ENCODE results near the gene ABCG4.
"Not testable (repeated sequence)": the region's sequence is repeated elsewhere in the genome, so short reads cannot be mapped to it uniquely, and the experiment has no call there.

The ABCG4 gene

GRCh38 chr11:119175493-119176077, 26.7 kb downstream of the ABCG4 start:
- no peaks in the 10 kb centered on the region for H3K9me3 ChIP-seq (ENCODE audit: control insufficient read depth, low read length)
- no peaks in the 10 kb centered on the region for H3K4me1 ChIP-seq (ENCODE audit: control insufficient read depth, insufficient read depth, low read length)
- no peak overlapping the region for H3K9ac ChIP-seq (ENCODE audit: low read length)
- no peaks in the 10 kb centered on the region for H3K27me3 ChIP-seq (replicated peaks; ENCODE audit: control insufficient read depth, insufficient read depth, low read length)
- H3K36me3 ChIP-seq (ENCODE audit: control insufficient read depth, insufficient read depth, low read length, severe bottlenecking): peaks cover 24% of the 10 kb centered on the region
- H3K4me3 ChIP-seq (ENCODE audit: low read length): no peak overlapping the region
- peak; percentile 21 for DNase-seq (ENCODE audit: low read depth)

GRCh38 chr11:119178166-119178680, 29.4 kb downstream of the ABCG4 start:
- peaks cover 31% of the 10 kb centered on the region for H3K36me3 ChIP-seq (ENCODE audit: control insufficient read depth, insufficient read depth, low read length, severe bottlenecking)
- H3K9ac ChIP-seq (ENCODE audit: low read length): no peak overlapping the region
- H3K4me1 ChIP-seq (ENCODE audit: control insufficient read depth, insufficient read depth, low read length): no peaks in the 10 kb centered on the region

GRCh38 chr11:119179342-119179741, 30.5 kb downstream of the ABCG4 start:
- Histone ChIP-seq H3K27me3 (replicated peaks; ENCODE audit: control insufficient read depth, insufficient read depth, low read length) (no peaks in the 10 kb centered on the region), H3K36me3 (ENCODE audit: control insufficient read depth, insufficient read depth, low read length, severe bottlenecking) (peaks cover 30% of the 10 kb centered on the region), H3K4me3 (ENCODE audit: low read length) (no peak overlapping the region), H3K9me3 (ENCODE audit: control insufficient read depth, low read length) (no peaks in the 10 kb centered on the region), H3K4me1 (ENCODE audit: control insufficient read depth, insufficient read depth, low read length) (no peaks in the 10 kb centered on the region), H3K9ac (ENCODE audit: low read length) (no peak overlapping the region)
- DNase-seq (ENCODE audit: low read depth): no peak

More at GRCh38 chr11:119178166-119178680, 29.4 kb downstream of the ABCG4 start:
- H3K4me3 ChIP-seq (ENCODE audit: low read length): no peak overlapping the region
- no peaks in the 10 kb centered on the region for H3K9me3 ChIP-seq (ENCODE audit: control insufficient read depth, low read length)
- H3K27me3 ChIP-seq (replicated peaks; ENCODE audit: control insufficient read depth, insufficient read depth, low read length): no peaks in the 10 kb centered on the region
- no peak for DNase-seq (ENCODE audit: low read depth)

DNA sequence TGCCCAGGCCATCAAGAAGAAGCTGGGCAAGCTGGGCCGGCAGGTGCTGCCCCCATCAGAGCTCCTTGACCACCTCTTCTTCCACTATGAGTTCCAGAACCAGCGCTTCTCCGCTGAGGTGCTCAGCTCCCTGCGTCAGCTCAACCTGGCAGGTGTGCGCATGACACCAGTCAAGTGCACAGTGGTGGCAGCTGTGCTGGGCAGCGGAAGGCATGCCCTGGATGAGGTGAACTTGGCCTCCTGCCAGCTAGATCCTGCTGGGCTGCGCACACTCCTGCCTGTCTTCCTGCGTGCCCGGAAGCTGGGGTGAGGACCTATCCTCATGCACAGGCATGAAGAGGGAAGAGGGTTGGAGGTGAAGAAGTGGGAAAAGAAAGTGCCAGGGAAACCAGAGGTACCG, 31.1 kb downstream of the ABCG4 start:
- Histone ChIP-seq H3K36me3 (ENCODE audit: control insufficient read depth, insufficient read depth, low read length, severe bottlenecking) (peaks cover 23% of the 10 kb centered on the region), H3K4me3 (ENCODE audit: low read length) (no peak overlapping the region), H3K27me3 (replicated peaks; ENCODE audit: control insufficient read depth, insufficient read depth, low read length) (no peaks in the 10 kb centered on the region), H3K4me1 (ENCODE audit: control insufficient read depth, insufficient read depth, low read length) (no peaks in the 10 kb centered on the region), H3K9ac (ENCODE audit: low read length) (no peak overlapping the region), H3K9me3 (ENCODE audit: control insufficient read depth, low read length) (no peaks in the 10 kb centered on the region)
- DNase-seq (ENCODE audit: low read depth): no peak

- H3K36me3 ChIP-seq (ENCODE audit: control insufficient read depth, insufficient read depth, low read length, severe bottlenecking): peaks cover 20% of the 10 kb centered on the region
- peaks cover 4% of the 10 kb centered on the region for H3K4me1 ChIP-seq (ENCODE audit: control insufficient read depth, insufficient read depth, low read length)
- peaks cover 5% of the 10 kb centered on the region for H3K27me3 ChIP-seq (replicated peaks; ENCODE audit: control insufficient read depth, insufficient read depth, low read length)
- H3K9ac ChIP-seq (ENCODE audit: low read length): no peak overlapping the region
- no peak for DNase-seq (ENCODE audit: low read depth)
- H3K9me3 ChIP-seq (ENCODE audit: control insufficient read depth, low read length): no peaks in the 10 kb centered on the region
- no peak overlapping the region for H3K4me3 ChIP-seq (ENCODE audit: low read length)
Observed at GRCh38 chr11:119180729-119181676, 32.2 kb downstream of the ABCG4 start.

DNA sequence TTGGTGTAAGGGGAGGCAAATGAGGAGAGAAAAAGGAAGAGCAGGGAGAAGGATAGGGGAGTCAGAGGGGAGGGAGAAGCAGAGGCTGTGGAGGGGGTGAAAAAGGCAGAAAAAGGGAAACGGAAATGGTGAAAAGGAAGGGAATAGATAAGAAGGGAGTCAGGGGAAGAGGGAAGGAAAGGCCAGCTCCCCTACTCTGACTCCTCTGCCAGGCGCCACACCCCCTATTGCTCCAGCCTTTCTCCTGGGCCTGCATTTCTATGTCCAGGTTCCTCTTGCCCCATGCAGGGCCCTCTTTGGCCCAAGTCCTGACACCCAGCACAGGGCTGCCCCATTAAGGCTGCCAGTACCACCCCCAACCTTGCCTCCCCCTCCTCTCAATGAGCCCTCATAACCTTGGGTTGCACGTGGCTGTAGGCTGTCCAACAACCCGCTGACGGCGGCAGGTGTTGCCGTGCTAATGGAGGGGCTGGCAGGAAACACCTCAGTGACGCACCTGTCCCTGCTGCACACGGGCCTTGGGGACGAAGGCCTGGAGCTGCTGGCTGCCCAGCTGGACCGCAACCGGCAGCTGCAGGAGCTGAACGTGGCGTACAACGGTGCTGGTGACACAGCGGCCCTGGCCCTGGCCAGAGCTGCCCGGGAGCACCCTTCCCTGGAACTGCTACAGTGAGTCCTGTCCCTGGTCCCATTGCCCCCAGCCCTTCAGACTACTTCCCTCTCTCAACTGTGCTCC, 33.0 kb downstream of the ABCG4 start:
- Histone ChIP-seq H3K27me3 (replicated peaks; ENCODE audit: control insufficient read depth, insufficient read depth, low read length) (peaks cover 12% of the 10 kb centered on the region), H3K9ac (ENCODE audit: low read length) (no peak overlapping the region), H3K4me3 (ENCODE audit: low read length) (no peak overlapping the region), H3K36me3 (ENCODE audit: control insufficient read depth, insufficient read depth, low read length, severe bottlenecking) (peaks cover 20% of the 10 kb centered on the region), H3K4me1 (ENCODE audit: control insufficient read depth, insufficient read depth, low read length) (peaks cover 4% of the 10 kb centered on the region), H3K9me3 (ENCODE audit: control insufficient read depth, low read length) (no peaks in the 10 kb centered on the region)
- no peak for DNase-seq (ENCODE audit: low read depth)

DNA sequence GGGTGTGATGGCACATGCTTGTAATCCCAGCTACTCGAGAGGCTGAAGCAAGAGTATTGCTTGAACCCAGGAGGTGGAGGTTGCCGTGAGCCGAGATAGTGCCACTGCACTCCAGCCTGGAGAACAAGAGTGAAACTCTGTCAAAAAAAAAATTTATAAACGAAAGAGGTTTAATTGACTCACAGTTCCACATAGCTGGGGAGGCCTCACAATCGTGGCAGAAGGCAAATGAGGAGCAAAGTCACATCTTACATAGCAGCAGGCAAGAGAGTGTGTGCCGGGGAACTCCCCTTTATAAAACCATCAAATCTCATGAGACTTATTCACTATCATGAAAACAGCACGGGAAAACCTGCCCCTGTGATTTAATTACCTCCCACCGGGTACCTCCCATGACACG, 35.5 kb downstream of the ABCG4 start:
- H3K4me3 ChIP-seq (ENCODE audit: low read length); H3K9ac ChIP-seq (ENCODE audit: low read length): not testable (repeated sequence)

GRCh38 chr11:119185981-119186634, 37.3 kb downstream of the ABCG4 start:
- Histone ChIP-seq H3K4me1 (ENCODE audit: control insufficient read depth, insufficient read depth, low read length) (peaks cover 4% of the 10 kb centered on the region), H3K4me3 (ENCODE audit: low read length) (no peak overlapping the region), H3K27me3 (replicated peaks; ENCODE audit: control insufficient read depth, insufficient read depth, low read length) (peaks cover 33% of the 10 kb centered on the region), H3K9me3 (ENCODE audit: control insufficient read depth, low read length) (no peaks in the 10 kb centered on the region), H3K9ac (ENCODE audit: low read length) (no peak overlapping the region), H3K36me3 (ENCODE audit: control insufficient read depth, insufficient read depth, low read length, severe bottlenecking) (peaks cover 7% of the 10 kb centered on the region)
- DNase-seq (ENCODE audit: low read depth): no peak

More for the DNA sequence above, 35.5 kb downstream of the ABCG4 start:
- Histone ChIP-seq H3K27me3 (replicated peaks; ENCODE audit: control insufficient read depth, insufficient read depth, low read length) (peaks cover 31% of the 10 kb centered on the region), H3K36me3 (ENCODE audit: control insufficient read depth, insufficient read depth, low read length, severe bottlenecking) (peaks cover 14% of the 10 kb centered on the region)
- H3K4me1 ChIP-seq (ENCODE audit: control insufficient read depth, insufficient read depth, low read length); H3K9me3 ChIP-seq (ENCODE audit: control insufficient read depth, low read length); DNase-seq (ENCODE audit: low read depth): not testable (repeated sequence)

- Histone ChIP-seq H3K4me1 (ENCODE audit: control insufficient read depth, insufficient read depth, low read length) (peaks cover 4% of the 10 kb centered on the region), H3K4me3 (ENCODE audit: low read length) (no peak overlapping the region), H3K9ac (ENCODE audit: low read length) (no peak overlapping the region), H3K27me3 (replicated peaks; ENCODE audit: control insufficient read depth, insufficient read depth, low read length) (peaks cover 33% of the 10 kb centered on the region), H3K36me3 (ENCODE audit: control insufficient read depth, insufficient read depth, low read length, severe bottlenecking) (peaks cover 2% of the 10 kb centered on the region), H3K9me3 (ENCODE audit: control insufficient read depth, low read length) (no peaks in the 10 kb centered on the region)
- DNase-seq (ENCODE audit: low read depth): no peak
Observed at GRCh38 chr11:119187123-119187892, 38.5 kb downstream of the ABCG4 start.

GRCh38 chr11:119188067-119188466, 39.2 kb downstream of the ABCG4 start:
- H3K27me3 ChIP-seq (replicated peaks; ENCODE audit: control insufficient read depth, insufficient read depth, low read length): peaks cover 33% of the 10 kb centered on the region
- no peaks in the 10 kb centered on the region for H3K36me3 ChIP-seq (ENCODE audit: control insufficient read depth, insufficient read depth, low read length, severe bottlenecking)
- peaks cover 4% of the 10 kb centered on the region for H3K4me1 ChIP-seq (ENCODE audit: control insufficient read depth, insufficient read depth, low read length)
- no peaks in the 10 kb centered on the region for H3K9me3 ChIP-seq (ENCODE audit: control insufficient read depth, low read length)
- DNase-seq (ENCODE audit: low read depth): no peak
- no peak overlapping the region for H3K9ac ChIP-seq (ENCODE audit: low read length)
- H3K4me3 ChIP-seq (ENCODE audit: low read length): no peak overlapping the region
